Choroid plexus epithelial cell (primary cell): ENCODE measurements around the gene MVP.
A peak's percentile ranks its signal among the peaks of the same experiment; 100 is the strongest.

Experiments used
- DNase-seq: peaks from one replicate; pipeline ENCODE4 v3.0.0-alpha.2; 2010; ENCODE audit warnings: low read depth
- H3K4me3 ChIP-seq: 2 replicates; pipeline ENCODE4 v1.5.1; 2011; ENCODE audit warnings: low read depth, mild to moderate bottlenecking, control low read depth, low read length, moderate library complexity
- TF ChIP-seq, protein P1 (sequence below): conservative IDR thresholded peaks from 2 replicates; pipeline ENCODE4 v1.5.1; 2011; ENCODE audit warnings: low read depth, mild to moderate bottlenecking, control low read depth, inconsistent platforms, low read length, moderate library complexity

Gene MVP

DNA sequence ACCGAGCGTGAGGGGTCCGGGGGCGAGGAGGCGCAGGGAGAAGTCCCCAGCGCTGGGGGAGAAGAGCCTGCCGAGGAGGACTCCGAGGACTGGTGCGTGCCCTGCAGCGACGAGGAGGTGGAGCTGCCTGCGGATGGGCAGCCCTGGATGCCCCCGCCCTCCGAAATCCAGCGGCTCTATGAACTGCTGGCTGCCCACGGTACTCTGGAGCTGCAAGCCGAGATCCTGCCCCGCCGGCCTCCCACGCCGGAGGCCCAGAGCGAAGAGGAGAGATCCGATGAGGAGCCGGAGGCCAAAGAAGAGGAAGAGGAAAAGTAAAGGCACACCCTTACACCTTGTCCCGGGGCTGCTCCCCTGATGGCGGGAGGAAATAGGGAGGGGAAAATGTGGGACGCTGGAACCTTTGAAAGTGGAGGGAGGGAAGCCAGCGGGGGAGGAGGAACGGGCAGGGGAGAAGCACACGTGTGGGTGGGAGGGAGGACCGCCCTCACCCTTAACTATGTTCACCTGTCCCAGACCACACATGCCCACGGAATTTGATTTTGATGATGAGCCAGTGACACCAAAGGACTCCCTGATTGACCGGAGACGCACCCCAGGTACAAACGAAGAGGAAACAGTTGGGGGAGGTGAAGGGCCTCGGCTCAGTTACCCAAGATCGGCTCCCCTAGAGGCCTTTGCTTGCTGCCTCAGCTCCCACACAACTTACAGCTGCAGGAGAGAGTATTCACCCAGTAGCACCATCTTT lies 3.4 kb upstream of the MVP start:
- peak; percentile 64 for DNase-seq
- peak overlapping the region; percentile 89 for H3K4me3 ChIP-seq
- TF ChIP-seq, protein P1, sequence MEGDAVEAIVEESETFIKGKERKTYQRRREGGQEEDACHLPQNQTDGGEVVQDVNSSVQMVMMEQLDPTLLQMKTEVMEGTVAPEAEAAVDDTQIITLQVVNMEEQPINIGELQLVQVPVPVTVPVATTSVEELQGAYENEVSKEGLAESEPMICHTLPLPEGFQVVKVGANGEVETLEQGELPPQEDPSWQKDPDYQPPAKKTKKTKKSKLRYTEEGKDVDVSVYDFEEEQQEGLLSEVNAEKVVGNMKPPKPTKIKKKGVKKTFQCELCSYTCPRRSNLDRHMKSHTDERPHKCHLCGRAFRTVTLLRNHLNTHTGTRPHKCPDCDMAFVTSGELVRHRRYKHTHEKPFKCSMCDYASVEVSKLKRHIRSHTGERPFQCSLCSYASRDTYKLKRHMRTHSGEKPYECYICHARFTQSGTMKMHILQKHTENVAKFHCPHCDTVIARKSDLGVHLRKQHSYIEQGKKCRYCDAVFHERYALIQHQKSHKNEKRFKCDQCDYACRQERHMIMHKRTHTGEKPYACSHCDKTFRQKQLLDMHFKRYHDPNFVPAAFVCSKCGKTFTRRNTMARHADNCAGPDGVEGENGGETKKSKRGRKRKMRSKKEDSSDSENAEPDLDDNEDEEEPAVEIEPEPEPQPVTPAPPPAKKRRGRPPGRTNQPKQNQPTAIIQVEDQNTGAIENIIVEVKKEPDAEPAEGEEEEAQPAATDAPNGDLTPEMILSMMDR = peak; percentile 35

DNA sequence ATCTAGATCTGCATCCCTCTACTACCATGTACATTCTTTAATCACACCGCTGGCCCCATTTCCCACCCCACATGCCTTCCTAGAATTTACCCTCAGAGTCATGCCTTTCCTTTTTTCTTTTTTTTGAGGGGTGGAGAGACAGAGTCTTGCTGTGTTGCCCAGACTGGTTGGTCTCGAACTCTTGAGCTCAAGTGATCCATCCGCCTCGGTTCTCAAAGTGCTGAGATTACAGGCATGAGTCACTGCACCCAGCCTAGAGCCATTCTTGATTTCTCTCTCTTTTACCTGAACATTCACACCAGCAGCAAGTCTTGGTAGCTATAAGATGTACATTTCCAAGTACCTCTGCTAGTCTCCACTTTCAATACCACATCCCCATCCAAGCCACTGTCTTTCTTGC lies 2.2 kb upstream of the MVP start:
- H3K4me3 ChIP-seq = peak overlapping the region; percentile 3
- DNase-seq = peak; percentile 19
- TF ChIP-seq, protein P1 = no peak

DNA sequence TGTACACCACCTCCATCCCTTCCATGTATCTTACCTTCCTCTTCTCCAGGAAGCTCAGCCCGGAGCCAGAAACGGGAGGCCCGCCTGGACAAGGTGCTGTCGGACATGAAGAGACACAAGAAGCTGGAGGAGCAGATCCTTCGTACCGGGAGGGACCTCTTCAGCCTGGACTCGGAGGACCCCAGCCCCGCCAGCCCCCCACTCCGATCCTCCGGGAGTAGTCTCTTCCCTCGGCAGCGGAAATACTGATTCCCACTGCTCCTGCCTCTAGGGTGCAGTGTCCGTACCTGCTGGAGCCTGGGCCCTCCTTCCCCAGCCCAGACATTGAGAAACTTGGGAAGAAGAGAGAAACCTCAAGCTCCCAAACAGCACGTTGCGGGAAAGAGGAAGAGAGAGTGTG lies 756 bp upstream of the MVP start:
- TF ChIP-seq, protein P1 = peak; percentile 44
- H3K4me3 ChIP-seq = peak overlapping the region; percentile 72
- peak; percentile 23 for DNase-seq

DNA sequence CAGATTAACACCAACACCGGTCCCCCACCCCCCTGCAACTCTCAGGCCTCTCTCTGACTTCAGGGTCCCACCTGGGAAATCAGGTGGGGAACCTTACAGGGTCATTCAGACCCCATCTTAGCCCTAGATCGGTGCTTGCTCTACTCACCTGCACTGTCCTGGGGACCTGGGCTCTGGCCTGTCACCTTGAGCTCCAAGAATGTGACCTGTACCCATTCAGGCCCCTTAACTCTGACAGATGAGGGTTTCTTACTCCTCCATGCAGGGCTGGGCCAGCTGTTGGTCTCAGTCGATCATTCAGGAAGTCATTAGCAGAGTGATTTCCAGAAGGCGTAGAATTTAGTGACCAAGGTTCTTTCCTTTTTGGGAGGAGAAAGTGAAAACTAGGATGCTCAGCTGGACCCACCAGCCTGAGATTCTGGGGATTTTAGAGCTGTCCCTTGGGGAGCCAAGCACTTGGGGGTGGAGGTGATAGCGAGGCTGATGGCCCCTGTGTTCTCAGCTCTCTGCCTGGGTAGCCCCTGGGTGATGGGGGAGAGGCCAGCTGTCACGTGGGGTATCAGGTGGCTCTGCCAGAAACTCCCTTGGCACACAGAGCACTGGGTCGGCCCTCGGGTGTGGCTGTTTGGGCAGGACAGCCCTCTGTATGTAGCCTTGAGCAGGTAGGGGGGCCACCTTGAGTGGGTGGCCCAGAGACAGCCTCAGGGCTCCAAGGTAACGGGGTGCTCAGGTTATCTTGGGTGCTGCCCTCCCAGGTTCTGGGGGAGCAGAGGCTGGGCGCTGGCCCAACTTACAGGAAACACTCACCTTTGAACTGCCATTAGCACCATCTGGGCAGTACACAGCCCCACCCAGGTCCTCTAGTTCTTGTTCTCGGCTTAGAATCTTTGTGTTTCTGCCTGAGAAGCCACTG lies 724 bp downstream of the MVP start:
- TF ChIP-seq, protein P1 = no peak
- DNase-seq = peak; percentile 26
- H3K4me3 ChIP-seq = peak overlapping the region; percentile 72

DNA sequence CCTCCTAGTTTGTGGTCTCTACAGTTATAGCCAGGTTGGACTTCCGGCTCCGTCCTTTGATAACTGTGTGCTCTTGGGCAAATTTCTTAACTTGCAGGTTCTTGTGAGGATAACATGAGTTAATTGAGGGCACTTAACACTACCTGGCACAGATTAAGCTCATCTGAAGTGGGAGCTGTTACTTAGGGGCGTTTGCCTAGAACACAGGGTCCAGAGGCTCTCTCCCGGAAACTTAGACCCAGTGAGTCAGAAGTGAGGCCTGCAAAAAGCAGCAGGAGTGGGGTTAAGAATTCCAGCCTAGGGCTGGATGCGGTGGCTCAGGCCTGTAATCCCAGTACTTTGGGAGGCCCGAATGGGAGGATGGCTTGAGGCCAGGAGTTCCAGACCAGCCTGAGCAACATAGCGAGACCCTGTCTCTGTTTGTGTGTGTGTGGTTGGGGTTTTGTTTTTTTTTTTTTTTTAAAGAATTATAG lies 1.4 kb downstream of the MVP start:
- peak overlapping the region; percentile 72 for H3K4me3 ChIP-seq
- DNase-seq = peak; percentile 86
- TF ChIP-seq, protein P1 = no peak

DNA sequence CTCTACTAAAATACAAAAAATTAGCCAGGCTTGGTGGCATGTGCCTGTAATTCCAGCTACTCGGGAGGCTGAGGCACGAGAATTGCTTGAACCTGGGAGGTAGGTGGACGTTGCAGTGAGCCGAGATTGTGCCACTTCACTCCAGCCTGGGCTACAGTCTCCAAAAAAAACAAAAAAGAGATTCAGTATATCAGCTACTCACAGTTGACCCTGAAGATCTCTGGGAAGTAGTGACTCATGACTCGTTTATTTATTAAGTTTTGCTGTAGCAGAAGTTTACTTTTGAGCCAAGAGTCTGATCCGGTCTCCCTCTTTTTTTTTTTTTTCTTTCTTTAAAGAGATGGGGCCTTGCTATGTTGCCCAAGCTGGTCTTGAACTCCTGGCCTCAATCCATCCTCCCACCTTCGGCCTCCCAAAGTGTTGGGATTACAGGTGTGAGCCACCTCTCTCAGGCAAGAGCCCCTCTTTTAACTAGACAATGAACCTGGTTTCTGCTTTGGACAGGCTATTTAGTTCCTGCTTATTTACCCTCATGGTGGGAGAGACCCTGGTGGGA lies 4.4 kb downstream of the MVP start:
- DNase-seq = peak; percentile 73
- TF ChIP-seq, protein P1 = no peak

More for the DNA sequence above, 4.4 kb downstream of the MVP start:
- H3K4me3 ChIP-seq = no peak overlapping the region
